K562 (cell line): Measurements from ENCODE around the gene SCLT1. TPM values are rescaled to one million over a fixed set of nuclear protein-coding genes. Genes with fewer than 3 reads are reported as not detected.

Experiments
- ATF1 ChIP-seq, 2 experiments: fragments of 450-650 bp in 1 of 2; IDR thresholded peaks; 2 replicates each; pipeline ENCODE4 v1.6.1; 2016; ENCODE audit warnings: missing compliant biosample characterization in 1 of 2, missing genetic modification characterization in 1 of 2
- DPF2 ChIP-seq: fragments of 450-650 bp; IDR thresholded peaks from 2 replicates; pipeline ENCODE4 v1.6.1; 2016
- GABPA ChIP-seq: fragments of 200-800 bp; sonication (Bioruptor generic); conservative IDR thresholded peaks from 2 replicates; pipeline ENCODE4 v1.6.1; 2016; ENCODE audit warnings: low read depth, missing genetic modification characterization, missing compliant biosample characterization
- HDAC1 ChIP-seq, 2 experiments: fragments of 450-650 bp; IDR thresholded peaks; 2 replicates each; pipeline ENCODE4 v1.6.1; 2016 to 2017; ENCODE audit warnings: inconsistent platforms in 1 of 2, mild to moderate bottlenecking in 1 of 2, moderate library complexity in 1 of 2
- LARP7 ChIP-seq: fragments of 450-650 bp; IDR thresholded peaks from 2 replicates; pipeline ENCODE4 v1.6.1; 2016
- MAZ ChIP-seq, 2 experiments: fragments of 450-650 bp in 1 of 2; sonication (generic) in 1 of 2; formaldehyde crosslinking; IDR thresholded peaks in 1 of 2; conservative IDR thresholded peaks in 1 of 2; 2 replicates each; pipeline versions ENCODE4 v1.4.0 to v1.5.0; 2020; ENCODE audit warnings: mild to moderate bottlenecking in 1 of 2, missing genetic modification reagents in 1 of 2
- PCBP2 ChIP-seq: fragments of 200-400 bp; formaldehyde crosslinking; IDR thresholded peaks from 2 replicates; pipeline ENCODE4 v1.6.1; 2018; ENCODE audit warnings: low read length, low read depth, mild to moderate bottlenecking, moderate library complexity; ENCODE audit not compliant: poor library complexity, severe bottlenecking
- PHF21A ChIP-seq: fragments of 450-650 bp; IDR thresholded peaks from 2 replicates; pipeline ENCODE4 v1.6.1; 2017; ENCODE audit warnings: low read depth, borderline replicate concordance
- SMAD2 ChIP-seq: fragments of 150-350 bp; IDR thresholded peaks from 2 replicates; pipeline ENCODE4 v1.6.1; 2014; ENCODE audit warnings: low read depth, mild to moderate bottlenecking, low read length
- SMARCE1 ChIP-seq: fragments of 450-650 bp; IDR thresholded peaks from 2 replicates; pipeline ENCODE4 v1.7.1; 2016; ENCODE audit warnings: mild to moderate bottlenecking
- TCF7L2 ChIP-seq: fragments of 150-350 bp; IDR thresholded peaks from 2 replicates; pipeline ENCODE4 v1.6.1; 2016; ENCODE audit warnings: low read depth, mild to moderate bottlenecking, low read length, moderate library complexity
- THRB ChIP-seq: fragments of 450-650 bp; formaldehyde crosslinking; conservative IDR thresholded peaks from 2 replicates; pipeline ENCODE4 v1.4.0; 2022; ENCODE audit warnings: mild to moderate bottlenecking, missing genetic modification characterization
- polyA plus RNA-seq, 8 experiments: library from polyadenylated mRNA; depleted of rRNA in 4 of 8; stranded (reverse) in 5 of 8; unstranded in 3 of 8; fragments of >200 nt; fragmentation: Nextera tagmentation in 2 of 8; fragmentation: Illumina TruSeq in 1 of 8; extraction: Ambion mirVana in 2 of 8; extraction: Trizol in 1 of 8; gene quantifications; 2 replicates each; pipeline versions ENCODE4 v1.2.1 to v1.2.3, GENCODE V29; 2011 to 2014; ENCODE audit warnings: inconsistent platforms in 1 of 8, missing spikeins in 1 of 8
- total RNA-seq, 7 experiments: library from RNA; depleted of rRNA in 6 of 7; stranded (reverse); fragments of >200 nt in 6 of 7; fragmentation: Illumina TruSeq in 2 of 7; extraction: Trizol in 2 of 7; gene quantifications; 2 replicates each; pipeline versions ENCODE4 v1.2.1 to v1.2.3, GENCODE V29; 2011 to 2021; ENCODE audit warnings: low replicate concordance in 1 of 7
- TF ChIP-seq, protein P1 (sequence below): fragments of 450-650 bp; IDR thresholded peaks from 2 replicates; pipeline ENCODE4 v1.6.1; 2016; ENCODE audit warnings: borderline replicate concordance
- TF ChIP-seq, protein P2 (sequence below), 2 experiments: fragments of 450-650 bp in 1 of 2; IDR thresholded peaks; 2 replicates each; pipeline ENCODE4 v1.6.1; 2011 to 2017; ENCODE audit warnings: low read depth in 2 of 2, antibody characterized with exemption in 1 of 2, borderline replicate concordance in 1 of 2, low read length in 1 of 2, mild to moderate bottlenecking in 1 of 2, mixed read lengths in 1 of 2; ENCODE audit not compliant: control insufficient read depth in 1 of 2

The SCLT1 gene
- total and polyA plus RNA-seq, 9 of the 15 experiments (the other 6 are each of a cell fraction or from before 2014, with no cell fraction given), result 8.0 to 31.9 (median 24.2) TPM

GRCh38 chr4:129095811-129096454 is 2.6 kb upstream of the SCLT1 start, which contains the start of gene C4orf33 (continued):
- TF ChIP-seq, protein P1, sequence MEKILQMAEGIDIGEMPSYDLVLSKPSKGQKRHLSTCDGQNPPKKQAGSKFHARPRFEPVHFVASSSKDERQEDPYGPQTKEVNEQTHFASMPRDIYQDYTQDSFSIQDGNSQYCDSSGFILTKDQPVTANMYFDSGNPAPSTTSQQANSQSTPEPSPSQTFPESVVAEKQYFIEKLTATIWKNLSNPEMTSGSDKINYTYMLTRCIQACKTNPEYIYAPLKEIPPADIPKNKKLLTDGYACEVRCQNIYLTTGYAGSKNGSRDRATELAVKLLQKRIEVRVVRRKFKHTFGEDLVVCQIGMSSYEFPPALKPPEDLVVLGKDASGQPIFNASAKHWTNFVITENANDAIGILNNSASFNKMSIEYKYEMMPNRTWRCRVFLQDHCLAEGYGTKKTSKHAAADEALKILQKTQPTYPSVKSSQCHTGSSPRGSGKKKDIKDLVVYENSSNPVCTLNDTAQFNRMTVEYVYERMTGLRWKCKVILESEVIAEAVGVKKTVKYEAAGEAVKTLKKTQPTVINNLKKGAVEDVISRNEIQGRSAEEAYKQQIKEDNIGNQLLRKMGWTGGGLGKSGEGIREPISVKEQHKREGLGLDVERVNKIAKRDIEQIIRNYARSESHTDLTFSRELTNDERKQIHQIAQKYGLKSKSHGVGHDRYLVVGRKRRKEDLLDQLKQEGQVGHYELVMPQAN, result peak; percentile 75
- TF ChIP-seq DPF2 (peak; percentile 79), SMARCE1 (peak; percentile 81), PCBP2 (no peak), TCF7L2 (no peak), PHF21A (no peak), THRB (no peak), ATF1 (CRISPR knock-in tag; IDR thresholded peaks at IDR 0.05) (no peak), ATF1 (tag; IDR thresholded peaks at IDR 0.05) (peak; percentile 71), GABPA (0 out of 2 replicates have a peak, but pooled peaks have one; percentile 0), MAZ (CRISPR knock-in tag; conservative IDR thresholded peaks at IDR 0.05 in 1 of 2, IDR thresholded peaks at IDR 0.05 in 1 of 2) (0 out of 4 replicates have a peak, but pooled peaks of 1 of the 2 experiments have one; percentile 37), SMAD2 (no peak), HDAC1 (IDR thresholded peaks at IDR 0.05) (peak in 1 of 2 experiments; percentile 65; a peak in 1 of 4 replicates), LARP7 (no peak)
- TF ChIP-seq, protein P2, sequence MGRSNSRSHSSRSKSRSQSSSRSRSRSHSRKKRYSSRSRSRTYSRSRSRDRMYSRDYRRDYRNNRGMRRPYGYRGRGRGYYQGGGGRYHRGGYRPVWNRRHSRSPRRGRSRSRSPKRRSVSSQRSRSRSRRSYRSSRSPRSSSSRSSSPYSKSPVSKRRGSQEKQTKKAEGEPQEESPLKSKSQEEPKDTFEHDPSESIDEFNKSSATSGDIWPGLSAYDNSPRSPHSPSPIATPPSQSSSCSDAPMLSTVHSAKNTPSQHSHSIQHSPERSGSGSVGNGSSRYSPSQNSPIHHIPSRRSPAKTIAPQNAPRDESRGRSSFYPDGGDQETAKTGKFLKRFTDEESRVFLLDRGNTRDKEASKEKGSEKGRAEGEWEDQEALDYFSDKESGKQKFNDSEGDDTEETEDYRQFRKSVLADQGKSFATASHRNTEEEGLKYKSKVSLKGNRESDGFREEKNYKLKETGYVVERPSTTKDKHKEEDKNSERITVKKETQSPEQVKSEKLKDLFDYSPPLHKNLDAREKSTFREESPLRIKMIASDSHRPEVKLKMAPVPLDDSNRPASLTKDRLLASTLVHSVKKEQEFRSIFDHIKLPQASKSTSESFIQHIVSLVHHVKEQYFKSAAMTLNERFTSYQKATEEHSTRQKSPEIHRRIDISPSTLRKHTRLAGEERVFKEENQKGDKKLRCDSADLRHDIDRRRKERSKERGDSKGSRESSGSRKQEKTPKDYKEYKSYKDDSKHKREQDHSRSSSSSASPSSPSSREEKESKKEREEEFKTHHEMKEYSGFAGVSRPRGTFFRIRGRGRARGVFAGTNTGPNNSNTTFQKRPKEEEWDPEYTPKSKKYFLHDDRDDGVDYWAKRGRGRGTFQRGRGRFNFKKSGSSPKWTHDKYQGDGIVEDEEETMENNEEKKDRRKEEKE (IDR thresholded peaks at IDR 0.05; ENCODE audit: borderline replicate concordance in 1 of 2, control insufficient read depth in 1 of 2, low read depth in 2 of 2, low read length in 1 of 2), result no peak
